WI38 (cell line): ENCODE measurements around the gene MTURN.

Source experiments
- H3K4me3 ChIP-seq: 2 replicates; pipeline ENCODE4 v1.5.1; 2011; ENCODE audit warnings: low read depth, mild to moderate bottlenecking, control low read depth, low read length
- TF ChIP-seq, protein P1 (sequence below): IDR thresholded peaks from 2 replicates; pipeline ENCODE4 v1.5.1; 2012; ENCODE audit warnings: low read depth, mild to moderate bottlenecking, control low read depth, low read length

MTURN gene

DNA sequence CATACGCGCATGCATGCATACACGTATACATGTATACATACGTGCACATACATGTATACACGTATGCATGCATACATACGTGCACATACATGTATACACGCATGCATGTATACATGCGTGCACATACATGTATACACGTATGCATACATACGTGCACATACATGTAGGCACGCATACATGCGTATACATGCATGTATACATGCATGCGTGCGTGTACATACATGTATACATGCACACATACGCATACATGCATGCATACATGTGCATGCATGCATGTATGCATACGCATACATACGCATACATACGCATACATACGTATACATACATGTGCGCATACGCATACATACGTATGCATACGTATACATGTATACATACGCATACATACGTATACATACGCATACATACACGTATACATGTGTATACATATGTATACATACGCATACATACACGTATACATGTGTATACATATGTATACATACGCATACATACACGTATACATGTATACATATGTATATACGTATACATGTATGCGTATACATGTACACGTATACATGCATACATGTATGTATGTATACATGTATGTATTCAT is 19.0 kb upstream of the MTURN start:
- H3K4me3 ChIP-seq, result no peak overlapping the region
- TF ChIP-seq, protein P1, sequence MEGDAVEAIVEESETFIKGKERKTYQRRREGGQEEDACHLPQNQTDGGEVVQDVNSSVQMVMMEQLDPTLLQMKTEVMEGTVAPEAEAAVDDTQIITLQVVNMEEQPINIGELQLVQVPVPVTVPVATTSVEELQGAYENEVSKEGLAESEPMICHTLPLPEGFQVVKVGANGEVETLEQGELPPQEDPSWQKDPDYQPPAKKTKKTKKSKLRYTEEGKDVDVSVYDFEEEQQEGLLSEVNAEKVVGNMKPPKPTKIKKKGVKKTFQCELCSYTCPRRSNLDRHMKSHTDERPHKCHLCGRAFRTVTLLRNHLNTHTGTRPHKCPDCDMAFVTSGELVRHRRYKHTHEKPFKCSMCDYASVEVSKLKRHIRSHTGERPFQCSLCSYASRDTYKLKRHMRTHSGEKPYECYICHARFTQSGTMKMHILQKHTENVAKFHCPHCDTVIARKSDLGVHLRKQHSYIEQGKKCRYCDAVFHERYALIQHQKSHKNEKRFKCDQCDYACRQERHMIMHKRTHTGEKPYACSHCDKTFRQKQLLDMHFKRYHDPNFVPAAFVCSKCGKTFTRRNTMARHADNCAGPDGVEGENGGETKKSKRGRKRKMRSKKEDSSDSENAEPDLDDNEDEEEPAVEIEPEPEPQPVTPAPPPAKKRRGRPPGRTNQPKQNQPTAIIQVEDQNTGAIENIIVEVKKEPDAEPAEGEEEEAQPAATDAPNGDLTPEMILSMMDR, result no peak

DNA sequence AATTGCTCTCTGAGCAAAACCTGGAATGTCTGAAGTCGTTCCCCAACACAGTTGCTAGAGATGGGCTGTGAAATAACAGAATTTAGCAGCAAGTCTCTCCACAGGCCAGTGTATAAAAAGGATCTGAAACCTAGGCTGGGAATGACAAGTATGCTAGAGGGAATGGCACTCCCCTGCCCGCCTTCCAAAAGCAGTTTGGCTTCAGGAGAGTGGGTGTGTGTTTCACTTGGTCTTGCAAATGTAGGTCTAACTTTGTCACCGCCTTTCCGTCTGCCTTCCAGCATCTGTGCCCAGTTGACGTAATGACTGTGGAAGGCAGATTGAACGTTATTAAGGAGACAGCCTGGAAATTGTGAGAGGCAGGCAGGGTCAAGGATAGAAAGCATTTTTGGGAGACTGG is 18.0 kb upstream of the MTURN start:
- TF ChIP-seq, protein P1, result no peak
- H3K4me3 ChIP-seq, result no peak overlapping the region

DNA sequence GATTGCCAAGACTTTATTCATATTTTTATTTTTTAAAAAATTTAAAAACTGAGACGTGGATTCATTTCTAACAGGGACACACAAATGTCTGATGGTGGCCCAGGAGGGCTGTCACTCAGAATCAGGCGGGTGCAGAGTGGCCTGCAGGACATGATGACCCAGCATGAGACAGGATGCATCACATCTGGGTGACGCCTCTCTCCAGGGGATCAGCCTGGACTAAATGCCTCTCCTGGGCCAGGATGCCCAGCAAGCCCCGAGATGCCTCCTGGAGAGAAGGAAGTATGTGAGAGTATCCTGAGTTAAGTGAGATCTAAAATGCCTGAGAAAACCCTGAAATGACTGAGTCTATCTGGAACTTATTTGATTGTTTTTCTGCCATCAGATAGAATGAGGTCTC is 16.9 kb upstream of the MTURN start:
- H3K4me3 ChIP-seq, result no peak overlapping the region

DNA sequence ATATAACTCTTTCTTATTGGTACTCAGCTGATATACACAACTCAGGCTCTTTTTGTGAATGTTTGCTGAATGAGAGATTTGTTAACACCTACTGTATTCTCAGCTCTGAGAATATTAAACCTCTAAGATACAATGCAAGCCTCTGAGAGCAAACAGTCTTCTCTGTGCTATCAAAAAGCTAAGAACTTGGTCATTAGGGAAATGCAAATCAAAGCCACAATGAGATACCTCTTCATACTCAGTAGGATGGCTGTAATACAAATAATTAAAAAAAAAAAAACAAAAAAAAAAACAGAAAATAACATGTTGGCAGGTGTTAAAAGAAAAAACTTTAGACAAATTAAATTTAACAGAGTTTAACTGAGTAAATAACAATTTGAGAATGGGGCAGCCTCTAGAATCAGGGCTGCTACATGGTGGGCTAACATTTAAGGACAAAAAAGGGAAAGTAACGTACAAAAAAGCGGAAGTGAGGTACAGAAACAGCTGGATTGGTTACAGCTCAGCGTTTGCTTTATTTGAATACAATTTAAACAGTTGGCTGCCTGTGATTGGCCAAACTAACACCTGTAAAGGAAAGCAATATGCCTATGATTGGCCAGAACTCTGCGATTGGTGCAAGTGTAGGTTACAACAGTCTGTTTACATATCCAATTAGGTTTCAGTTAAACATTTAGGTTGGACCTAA is 14.8 kb upstream of the MTURN start:
- TF ChIP-seq, protein P1, result no peak
- H3K4me3 ChIP-seq, result no peak overlapping the region

More for the DNA sequence above, 16.9 kb upstream of the MTURN start:
- TF ChIP-seq, protein P1, result no peak

DNA sequence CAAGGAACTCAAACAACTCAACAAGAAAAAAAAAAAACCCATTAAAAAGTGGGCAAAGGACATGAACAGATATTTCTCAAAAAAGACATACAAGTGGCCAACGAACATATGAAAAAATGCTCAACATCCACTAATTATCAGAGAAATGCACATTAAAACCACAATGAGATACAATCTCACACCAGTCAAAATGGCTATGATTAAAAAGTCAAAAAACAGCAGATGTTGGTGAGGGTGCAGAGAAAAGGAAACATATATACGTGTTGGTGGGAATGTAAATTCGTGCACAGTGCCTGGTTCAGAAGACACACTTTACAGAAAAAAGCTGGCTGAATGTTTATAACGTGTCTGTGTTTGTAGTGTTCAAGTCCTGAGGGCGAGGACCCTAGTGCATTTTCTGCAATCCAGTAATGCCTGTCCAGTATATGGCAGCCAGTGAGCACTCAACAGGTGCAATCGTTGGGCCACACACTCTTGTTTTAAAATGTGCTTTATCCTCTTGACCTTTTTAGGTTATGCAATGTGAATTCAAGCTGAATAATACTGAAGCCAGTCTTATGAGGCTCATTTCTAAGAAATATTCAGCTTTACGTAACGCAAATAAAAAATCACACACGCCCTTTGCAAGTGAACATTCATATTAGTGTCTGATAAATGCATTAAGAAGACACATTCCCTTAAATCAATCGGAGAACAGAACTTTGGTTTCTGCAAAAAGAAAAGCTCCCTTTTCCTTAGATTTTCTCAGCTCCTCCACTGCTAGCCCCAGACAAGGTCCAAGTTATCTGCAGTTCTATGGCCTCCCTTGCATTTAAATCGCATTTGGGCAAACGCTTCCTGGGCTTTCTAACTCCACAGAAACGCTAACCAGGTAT is 813 bp upstream of the MTURN start:
- H3K4me3 ChIP-seq, result peak overlapping the region; percentile 91
- TF ChIP-seq, protein P1, result no peak

DNA sequence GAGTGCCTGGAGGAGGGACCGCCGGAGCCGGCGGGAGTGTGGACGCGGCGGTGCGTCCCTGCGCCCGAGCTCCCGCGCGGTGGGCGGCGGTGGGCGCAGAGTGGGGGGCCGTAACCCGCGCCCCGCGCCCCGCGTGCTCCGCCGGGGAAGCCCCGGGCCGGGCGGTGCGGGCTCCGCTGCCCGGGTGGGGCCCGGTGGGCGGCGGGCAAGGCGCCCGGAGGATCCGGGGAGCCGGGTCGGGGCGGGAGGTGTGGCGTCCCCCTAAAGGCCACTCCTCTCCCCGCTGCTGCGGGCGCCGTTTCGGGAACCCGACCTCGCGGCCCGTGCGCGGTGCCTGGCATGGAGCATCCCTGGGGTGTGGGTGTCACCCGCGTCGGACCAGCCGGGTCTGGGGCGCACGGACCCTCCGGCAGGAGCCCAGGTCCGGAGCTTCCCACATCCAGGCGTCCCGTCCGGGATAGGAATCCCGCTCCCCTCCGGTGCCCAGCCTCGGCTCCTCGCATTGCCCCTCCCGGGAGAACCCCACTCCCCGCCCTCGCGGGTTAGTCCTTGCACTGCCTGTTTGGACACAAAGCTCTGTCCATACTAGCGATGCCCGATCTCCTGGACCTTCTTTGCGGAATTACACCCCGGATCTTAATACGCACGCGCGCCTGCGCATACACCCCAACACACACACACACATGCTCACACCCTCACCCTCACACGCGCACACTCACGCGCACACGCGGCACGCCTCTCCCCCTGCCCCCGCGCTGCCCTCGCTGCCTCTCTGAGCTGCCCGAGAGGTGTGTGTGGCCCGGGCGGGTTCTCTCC is 723 bp downstream of the MTURN start:
- peak overlapping the region; percentile 91 for H3K4me3 ChIP-seq
- TF ChIP-seq, protein P1, result no peak
